HG02943 (cell line): ENCODE measurements around the gene FIBIN.

Experiments used
- ATAC-seq: cut with Tn5 transposase; IDR thresholded peaks from one replicate; pipeline ENCODE4 v1.9.1; 2021; ENCODE audit warnings: mild to moderate bottlenecking, low read depth, moderate library complexity; ENCODE audit not compliant: unreplicated experiment

Gene FIBIN

GRCh38 chr11:27018902-27019529, 25.1 kb downstream of the FIBIN start:
- ATAC-seq, result no peak

DNA sequence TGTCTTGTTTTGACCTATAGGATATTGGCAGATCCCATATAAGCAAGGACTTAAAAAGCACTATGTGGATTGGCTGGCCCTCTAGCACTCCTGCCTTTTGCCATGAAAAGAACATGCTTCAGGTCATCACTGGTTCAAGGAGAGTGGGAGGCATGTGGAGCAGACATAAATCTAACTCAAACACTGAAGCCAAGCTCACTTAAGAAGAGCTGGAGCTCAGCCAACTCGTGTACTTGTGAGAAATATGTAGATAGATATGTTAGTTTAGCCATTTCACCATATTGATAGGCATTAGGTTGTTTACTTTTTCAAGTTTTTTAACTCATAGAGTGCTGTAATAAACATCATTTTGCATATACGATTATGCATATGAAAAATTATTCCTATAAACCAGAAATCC, 26.8 kb downstream of the FIBIN start:
- no peak for ATAC-seq

DNA sequence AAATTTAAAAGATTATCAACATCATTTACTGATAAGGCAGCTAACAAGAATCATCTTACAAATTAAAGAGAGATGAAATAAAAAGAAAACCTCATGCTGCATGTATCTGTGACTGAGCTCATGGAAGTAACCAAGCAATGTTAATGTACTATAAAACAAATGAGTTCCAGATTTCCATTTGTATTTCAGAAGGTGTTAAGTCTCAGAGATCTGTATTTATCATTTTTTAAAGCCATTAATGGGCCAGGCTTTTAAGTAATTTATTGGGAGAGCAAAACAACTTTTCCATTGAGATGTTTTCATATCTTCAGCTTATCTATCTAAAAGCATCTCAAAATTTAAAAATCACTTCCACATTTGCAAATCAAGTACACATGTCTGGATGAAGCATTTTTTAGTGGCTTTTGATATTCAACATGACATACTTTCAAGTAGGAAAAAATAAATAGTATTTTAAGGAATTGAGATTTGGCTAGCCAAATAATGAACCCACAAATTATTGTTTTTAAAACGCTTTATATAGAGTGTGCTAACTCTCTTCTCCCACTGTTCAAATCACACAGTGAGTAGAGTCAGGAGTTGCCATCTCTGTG, 28.8 kb downstream of the FIBIN start:
- no peak for ATAC-seq

GRCh38 chr11:27024865-27025264, 31.0 kb downstream of the FIBIN start:
- ATAC-seq, result no peak

DNA sequence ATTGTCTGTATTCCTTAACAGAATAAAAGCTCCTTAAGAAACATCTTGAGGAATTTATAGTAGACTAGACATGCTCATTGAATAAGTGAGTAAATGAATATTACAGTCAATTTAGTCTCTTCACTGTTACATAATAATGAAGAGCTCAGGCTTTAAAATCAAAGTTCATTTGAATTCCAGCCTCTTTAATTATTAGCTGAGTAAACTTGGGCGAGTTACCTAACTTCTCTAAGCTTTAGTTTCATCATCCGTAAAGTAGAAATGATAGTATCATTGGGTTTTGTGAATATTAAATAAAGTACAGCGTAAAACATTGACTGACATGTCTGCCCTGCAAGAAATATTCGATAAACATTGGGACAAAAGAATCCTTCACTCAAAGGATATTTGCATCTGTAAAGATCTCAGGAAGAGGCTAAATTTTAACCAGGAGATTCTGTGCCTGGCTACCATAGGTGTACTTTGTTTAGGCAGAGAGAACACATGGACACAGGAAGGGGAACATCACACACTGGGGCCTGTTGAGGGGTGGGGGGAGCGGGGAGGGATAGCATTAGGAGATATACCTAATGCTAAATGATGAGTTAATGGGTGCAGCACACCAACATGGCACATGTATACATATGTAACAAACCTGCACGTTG, 31.5 kb downstream of the FIBIN start:
- ATAC-seq, result no peak

- ATAC-seq, result no peak
These were observed 32.2 kb downstream of the FIBIN start for GRCh38 chr11:27025957-27026733.

GRCh38 chr11:27028561-27028965, 34.7 kb downstream of the FIBIN start:
- ATAC-seq, result no peak

- ATAC-seq, result no peak
These were observed 36.1 kb downstream of the FIBIN start for GRCh38 chr11:27029966-27030365.

- no peak for ATAC-seq
These were observed 37.8 kb downstream of the FIBIN start for GRCh38 chr11:27031754-27032153.

DNA sequence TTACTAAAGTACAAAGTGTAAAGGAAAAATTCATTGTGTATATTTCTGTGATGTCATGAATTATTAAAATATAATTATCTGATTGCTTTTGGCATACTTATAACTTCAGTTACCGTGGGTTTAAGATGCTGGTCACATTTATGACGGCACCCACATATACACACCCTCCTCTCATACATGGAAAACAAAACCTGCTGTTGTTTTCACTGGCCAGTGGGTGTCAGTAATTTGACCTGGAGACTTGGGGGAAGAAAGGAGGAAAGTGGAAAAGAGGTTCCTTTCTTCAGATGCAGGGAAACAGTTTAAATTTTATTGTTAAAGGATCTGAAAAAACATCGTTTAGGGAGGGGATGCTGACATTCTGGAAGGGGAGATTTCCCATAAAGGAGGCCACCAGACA, 46.0 kb downstream of the FIBIN start:
- no peak for ATAC-seq

GRCh38 chr11:27040302-27041115, 46.6 kb downstream of the FIBIN start, which contains the start of gene BBOX1:
BBOX1 (plus strand) TSS chr11:27040815; CDS start chr11:27055431, 14,616 bp downstream.
- no peak for ATAC-seq

DNA sequence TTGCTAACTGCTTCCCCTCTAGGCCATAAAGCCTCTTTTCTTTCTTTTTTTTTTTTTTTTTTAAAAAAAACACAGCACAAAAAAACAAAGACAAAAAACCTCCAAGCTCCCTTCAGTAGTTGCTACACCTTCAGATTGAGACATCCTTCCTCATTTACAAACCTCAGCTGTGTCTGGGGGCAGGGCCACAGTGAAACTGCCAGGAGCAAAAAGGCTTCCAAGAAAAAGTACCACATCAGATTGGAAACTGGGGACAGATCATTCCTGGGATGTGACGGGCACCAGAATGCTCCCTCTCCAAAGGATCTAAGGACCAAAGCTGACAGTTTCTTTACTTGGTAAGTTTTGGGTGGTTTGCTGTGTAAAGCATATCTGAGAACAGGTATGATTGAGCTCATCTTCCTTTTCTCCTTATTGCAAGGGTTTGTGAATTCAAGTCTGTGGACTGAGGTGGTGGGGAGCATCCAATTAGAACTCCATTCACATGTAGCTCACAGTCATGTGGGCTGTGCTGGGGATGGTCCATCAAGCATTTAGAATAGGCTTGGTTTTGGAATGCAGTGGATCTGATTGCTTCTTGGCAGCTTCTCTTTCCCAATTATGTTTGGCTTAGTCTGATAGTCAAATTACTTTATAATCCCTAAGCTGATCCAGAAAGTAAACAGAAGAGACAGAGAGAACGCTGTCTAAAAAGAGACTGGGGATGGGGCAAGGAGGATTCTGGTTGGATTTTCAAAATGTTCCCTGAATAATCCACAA, 47.4 kb downstream of the FIBIN start:
- ATAC-seq, result no peak
